ENCODE measurements around the gene APELA. TPM values are rescaled to one million over a fixed set of nuclear protein-coding genes. Genes with fewer than 3 reads are reported as not detected.
"Not testable (repeated sequence)": the region's sequence is repeated elsewhere in the genome, so short reads cannot be mapped to it uniquely, and the experiment has no call there.

Gene APELA
- total RNA-seq, 2 donors from 2014 or later, result not detected

DNA sequence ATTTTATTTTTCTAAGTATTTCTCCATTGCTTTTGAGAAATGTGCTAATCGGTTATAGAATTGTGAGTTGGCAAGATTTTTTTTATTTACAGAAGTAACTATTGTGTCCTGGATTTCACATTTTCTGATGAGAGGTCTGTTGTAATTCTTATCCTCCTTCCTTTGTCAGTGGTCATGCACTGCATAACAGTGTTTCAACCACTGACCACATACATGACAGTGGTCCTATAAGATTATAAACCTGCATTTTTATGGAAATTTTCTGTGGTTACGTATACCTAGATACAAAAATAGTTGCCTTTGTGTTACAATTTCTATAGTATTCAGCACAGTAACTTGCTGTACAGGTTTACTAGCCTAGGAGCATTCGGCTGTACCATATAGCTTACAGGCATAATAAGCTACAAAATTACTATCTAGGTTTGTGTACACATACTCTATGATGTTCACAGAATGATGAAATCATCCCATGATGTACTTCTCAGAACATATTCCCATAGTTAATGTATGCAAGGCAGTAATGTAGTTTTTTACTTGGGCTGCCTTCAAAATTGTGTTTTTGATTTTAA, 47.8 kb downstream of the APELA start:
- DNase-seq (ENCODE audit: low spot score), result no peak
- Histone ChIP-seq H3K27ac (no peak overlapping the region), H3K4me1 (no peaks in the 10 kb centered on the region), H3K27me3 (no peaks in the 10 kb centered on the region), H3K9me3 (no peaks in the 10 kb centered on the region), H3K4me3 (no peak overlapping the region), H3K36me3 (no peaks in the 10 kb centered on the region)
- TF ChIP-seq, protein P1, sequence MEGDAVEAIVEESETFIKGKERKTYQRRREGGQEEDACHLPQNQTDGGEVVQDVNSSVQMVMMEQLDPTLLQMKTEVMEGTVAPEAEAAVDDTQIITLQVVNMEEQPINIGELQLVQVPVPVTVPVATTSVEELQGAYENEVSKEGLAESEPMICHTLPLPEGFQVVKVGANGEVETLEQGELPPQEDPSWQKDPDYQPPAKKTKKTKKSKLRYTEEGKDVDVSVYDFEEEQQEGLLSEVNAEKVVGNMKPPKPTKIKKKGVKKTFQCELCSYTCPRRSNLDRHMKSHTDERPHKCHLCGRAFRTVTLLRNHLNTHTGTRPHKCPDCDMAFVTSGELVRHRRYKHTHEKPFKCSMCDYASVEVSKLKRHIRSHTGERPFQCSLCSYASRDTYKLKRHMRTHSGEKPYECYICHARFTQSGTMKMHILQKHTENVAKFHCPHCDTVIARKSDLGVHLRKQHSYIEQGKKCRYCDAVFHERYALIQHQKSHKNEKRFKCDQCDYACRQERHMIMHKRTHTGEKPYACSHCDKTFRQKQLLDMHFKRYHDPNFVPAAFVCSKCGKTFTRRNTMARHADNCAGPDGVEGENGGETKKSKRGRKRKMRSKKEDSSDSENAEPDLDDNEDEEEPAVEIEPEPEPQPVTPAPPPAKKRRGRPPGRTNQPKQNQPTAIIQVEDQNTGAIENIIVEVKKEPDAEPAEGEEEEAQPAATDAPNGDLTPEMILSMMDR (IDR thresholded peaks at IDR 0.05), result no peak

DNA sequence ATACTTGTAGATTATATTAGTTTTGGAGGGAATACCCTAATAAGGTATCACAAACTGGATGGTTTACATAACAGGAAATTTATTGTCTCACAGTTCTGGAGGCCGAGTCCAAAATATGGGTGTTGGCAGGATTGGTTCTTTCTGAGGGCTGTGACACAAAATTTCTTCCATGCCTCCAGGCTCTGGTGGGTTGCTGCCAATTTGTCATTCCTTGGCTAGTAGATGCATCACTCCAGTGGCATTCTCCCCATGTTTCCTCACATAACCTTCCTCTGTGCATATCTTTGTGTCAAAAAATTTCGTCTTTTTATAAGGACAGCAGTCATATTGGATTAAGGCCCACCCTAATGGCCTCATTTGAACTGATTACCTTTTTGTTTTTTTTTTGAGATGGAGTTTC, 49.3 kb downstream of the APELA start:
- no peaks in the 10 kb centered on the region for H3K9me3 ChIP-seq
- no peak overlapping the region for H3K27ac ChIP-seq
- no peaks in the 10 kb centered on the region for H3K36me3 ChIP-seq
- no peaks in the 10 kb centered on the region for H3K27me3 ChIP-seq
- no peaks in the 10 kb centered on the region for H3K4me1 ChIP-seq
- TF ChIP-seq, protein P1 (IDR thresholded peaks at IDR 0.05), result no peak
- DNase-seq (ENCODE audit: low spot score), result no peak
- H3K4me3 ChIP-seq, result no peak overlapping the region

DNA sequence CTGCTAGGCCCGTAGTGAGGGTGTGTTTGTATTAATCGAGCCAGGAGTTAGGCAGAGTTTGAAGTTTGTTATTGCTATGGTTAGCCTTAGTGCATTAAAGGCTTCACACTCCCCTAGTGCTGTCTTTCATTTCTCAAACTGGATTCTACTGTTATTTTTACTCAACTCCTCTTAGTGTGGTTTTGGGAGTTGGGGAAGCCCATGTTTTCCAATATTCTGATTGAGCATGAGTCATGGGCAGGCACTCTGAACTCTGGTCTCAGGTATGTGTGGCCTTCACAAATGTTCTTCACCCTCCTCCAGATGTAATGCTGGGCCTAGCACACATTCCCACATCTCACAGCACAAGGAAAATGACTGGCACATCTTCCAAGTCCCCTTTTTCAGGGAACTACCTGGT, 50.1 kb downstream of the APELA start:
- not testable (repeated sequence) for H3K27ac ChIP-seq; H3K27me3 ChIP-seq; DNase-seq (ENCODE audit: low spot score); H3K9me3 ChIP-seq; H3K4me3 ChIP-seq; H3K36me3 ChIP-seq; H3K4me1 ChIP-seq

DNA sequence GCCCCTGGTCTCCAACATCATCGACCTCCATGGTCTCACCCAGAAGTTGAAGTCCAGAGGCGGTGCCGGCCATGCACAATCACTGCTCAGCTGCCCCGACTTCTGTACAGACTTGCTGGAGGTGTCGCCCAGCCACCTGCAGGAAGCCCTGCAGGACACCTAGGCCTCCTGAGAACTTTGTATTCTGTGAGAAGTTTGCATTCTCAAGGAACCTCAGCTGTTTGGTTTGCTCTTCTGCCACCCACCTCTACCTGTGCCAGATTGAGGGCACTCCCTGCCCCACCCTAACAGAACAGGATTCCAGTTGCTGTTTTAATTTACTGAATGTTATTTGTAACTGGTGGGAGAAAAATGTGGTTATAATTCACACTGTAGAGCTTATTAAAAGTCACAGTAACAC, 53.7 kb downstream of the APELA start:
- Histone ChIP-seq H3K9me3 (no peaks in the 10 kb centered on the region), H3K27ac (no peak overlapping the region), H3K4me3 (no peak overlapping the region), H3K27me3 (no peaks in the 10 kb centered on the region), H3K4me1 (no peaks in the 10 kb centered on the region), H3K36me3 (no peaks in the 10 kb centered on the region)
- DNase-seq (ENCODE audit: low spot score), result no peak
- TF ChIP-seq, protein P1 (IDR thresholded peaks at IDR 0.05), result no peak

DNA sequence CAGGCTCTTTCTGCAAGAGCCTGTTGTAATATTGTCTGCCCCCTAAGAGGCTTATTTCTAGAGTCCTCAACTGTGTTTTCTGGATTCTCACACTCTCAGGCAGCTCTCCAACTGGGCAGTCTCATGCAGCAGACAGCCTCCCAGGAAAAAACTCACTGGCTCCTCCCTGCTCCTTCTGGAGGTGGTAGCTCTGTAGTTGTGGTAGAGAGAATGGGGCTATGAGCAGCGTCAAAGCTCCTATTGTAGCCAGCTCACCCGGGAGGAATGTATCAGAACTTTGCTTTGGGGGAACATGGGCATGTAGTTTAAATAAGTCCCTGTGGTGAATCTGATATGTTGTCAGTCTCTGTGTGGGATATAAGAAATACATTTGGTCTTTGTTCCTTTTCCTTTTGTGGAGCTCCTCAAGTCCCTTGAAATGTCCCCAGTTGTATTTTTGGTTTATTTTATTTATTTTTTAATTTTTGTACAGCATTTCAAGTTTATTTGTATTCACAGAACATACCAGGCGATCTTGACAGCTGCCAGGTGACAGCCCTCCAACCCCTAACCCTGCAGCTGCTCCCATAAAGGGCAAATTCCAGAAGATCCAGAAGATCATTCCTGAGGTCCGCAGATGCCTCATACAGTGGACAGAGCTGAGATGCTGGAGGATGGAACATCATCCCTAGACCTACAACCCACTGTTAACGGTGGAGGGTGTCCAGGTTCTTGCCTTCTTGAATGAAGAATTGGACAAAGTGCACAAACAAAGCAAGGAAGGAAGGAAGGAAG, 54.8 kb downstream of the APELA start:
- no peak for DNase-seq (ENCODE audit: low spot score)
- TF ChIP-seq, protein P1 (IDR thresholded peaks at IDR 0.05), result no peak
- no peaks in the 10 kb centered on the region for H3K27me3 ChIP-seq
- H3K4me1 ChIP-seq, result no peaks in the 10 kb centered on the region
- H3K9me3 ChIP-seq, result no peaks in the 10 kb centered on the region
- H3K36me3 ChIP-seq, result no peaks in the 10 kb centered on the region
- no peak overlapping the region for H3K4me3 ChIP-seq
- no peak overlapping the region for H3K27ac ChIP-seq

DNA sequence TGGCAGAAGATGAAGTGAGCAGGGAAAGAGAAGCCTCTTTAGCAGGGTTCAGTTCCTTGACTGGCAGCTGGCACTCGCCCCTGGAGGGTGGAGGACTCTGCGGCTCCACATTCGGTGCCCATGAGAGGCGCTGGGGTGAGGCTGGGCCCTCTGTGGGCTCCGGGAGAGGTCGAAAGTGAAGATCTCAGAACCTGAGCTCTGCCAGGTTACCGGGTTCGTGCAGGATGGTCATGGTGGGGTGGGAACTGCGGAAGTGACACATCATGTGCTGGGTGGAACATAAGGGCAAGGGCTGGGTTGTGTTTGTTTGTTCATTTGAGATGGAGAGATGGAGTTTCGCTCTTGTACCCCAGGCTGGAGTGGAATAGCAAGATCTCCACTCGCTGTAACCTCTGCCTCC, 56.3 kb downstream of the APELA start:
- Histone ChIP-seq H3K27me3 (no peaks in the 10 kb centered on the region), H3K9me3 (no peaks in the 10 kb centered on the region), H3K36me3 (no peaks in the 10 kb centered on the region), H3K27ac (no peak overlapping the region), H3K4me3 (no peak overlapping the region), H3K4me1 (no peaks in the 10 kb centered on the region)
- DNase-seq (ENCODE audit: low spot score), result no peak
- TF ChIP-seq, protein P1 (IDR thresholded peaks at IDR 0.05), result no peak
